CD4-positive, alpha-beta T cell treated with Interleukin-6 at 100 ng/mL for 8 hours (primary cell): ENCODE results near the gene ATXN1.

ENCODE experiments used
- DNase-seq: peaks from one replicate; pipeline ENCODE4 v3.0.0-alpha.2; 2020; ENCODE audit warnings: mixed read lengths, low spot score

The ATXN1 gene

DNA sequence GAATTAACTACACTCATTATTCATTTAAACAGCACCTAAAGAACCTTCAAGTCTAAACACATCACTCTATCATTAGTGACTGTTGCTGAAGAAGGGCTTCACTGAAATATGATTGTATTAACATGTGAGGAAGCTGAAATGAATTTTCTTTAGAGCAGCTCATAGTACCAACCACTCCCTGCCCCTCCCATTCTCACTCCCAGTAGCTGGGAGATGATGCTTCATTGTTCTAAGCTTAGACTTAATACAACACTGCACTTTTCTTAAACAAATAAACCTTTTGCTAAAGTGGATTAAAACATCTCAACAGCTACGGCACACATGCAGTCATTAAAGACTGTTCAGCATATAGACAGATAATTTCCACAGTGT, 63.1 kb downstream of the ATXN1 start:
- no peak for DNase-seq

- DNase-seq = no peak
Measured at GRCh38 chr6:16697437-16698161, 63.7 kb downstream of the ATXN1 start.

DNA sequence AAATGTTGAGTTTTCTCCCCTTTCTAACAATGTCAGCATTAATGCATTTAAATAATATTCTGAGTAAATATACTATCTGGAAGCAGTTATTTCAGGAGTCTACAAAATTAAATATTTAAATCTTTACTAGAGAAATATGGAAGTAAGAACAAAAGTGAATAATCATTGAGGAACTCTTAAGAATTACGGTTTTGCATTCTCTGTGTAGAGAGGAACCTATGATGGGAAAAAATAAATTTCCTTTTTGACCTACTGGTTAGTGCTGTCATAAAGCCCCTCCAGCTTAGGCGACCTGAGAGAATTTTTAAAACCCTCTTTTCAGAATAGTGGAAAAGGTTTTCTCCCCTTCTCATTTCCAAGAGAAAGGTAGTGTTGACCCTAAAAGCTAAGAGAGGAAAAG, 64.8 kb downstream of the ATXN1 start:
- DNase-seq = no peak

DNA sequence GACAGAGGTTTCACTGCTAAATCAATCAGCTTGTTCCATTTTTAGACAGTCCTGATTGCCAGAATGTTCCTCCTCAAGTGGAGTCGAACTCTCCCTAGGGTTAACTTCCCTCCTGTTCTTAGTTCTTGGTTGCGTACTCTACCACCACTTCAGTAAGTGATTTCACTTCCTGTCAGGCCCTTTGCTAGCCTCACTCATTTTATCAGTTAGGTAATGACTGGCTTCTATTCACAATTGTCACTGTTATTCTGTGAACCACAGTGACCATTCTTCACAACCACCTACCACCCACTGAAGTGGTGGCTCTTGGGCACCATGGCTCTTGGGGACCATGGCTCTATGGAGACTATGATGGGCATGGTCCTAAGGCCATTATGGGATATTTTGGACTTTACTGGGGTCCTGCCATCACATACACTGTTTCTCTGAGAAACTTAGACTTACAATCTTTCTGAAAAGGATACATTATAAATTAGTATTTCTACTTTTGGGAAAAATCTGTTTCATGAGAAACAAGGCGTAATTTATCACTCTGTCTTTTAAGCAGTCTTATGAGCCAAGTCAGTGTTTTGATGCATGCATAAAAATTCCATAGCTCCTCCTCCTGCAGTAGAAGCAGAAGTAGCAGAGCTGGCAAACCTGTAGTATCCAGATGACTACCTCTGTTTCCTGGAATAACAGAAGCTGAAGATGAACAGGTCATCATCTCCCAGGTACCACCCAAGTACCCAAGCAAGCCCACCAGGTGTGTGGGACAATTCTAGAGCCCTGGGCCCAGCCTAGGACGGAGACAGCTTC, 66.3 kb downstream of the ATXN1 start:
- DNase-seq = no peak

DNA sequence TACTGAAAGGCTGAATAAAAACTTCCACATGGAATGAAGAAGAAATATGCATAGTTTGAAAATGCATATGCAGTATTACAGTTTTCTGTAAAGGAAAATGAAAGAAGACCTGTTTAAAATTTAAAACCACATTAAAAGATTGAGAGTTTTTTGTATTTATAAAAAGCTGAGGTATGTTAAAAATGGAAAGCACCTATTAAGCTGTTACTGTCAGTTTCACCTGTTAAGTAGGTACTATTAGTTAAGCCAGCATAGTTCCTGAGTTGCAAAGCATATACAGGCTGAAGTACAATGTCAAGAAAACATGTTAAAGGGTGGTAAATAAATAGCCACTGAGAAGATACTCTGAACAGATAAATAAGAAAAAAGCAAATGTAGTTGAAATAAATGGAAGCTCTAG, 69.9 kb downstream of the ATXN1 start:
- DNase-seq = no peak

DNA sequence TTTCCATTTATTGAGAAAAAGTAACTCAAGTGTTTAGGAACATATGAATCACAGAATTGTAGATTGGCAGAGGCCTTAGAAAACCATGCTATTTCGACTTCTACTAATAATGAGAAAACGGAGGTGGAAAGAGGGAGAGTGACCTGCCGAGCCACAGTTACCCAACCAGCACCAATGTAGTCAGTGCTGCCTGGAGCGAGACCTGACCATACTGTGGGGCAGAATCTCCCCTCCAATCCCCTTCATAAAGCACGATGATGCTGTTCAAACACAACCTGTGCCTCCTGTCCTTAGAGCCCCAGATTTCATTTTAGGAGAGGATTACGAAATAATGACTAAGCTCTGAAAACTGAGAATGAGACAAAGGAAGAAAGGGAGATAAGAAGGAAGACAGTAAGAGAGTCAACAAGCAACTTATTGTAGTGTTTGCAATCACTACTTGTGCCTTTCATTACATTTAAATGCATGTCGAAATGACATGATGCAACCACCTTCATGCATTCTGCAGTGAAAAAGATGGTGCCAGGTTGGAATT, 70.6 kb downstream of the ATXN1 start:
- DNase-seq = no peak

DNA sequence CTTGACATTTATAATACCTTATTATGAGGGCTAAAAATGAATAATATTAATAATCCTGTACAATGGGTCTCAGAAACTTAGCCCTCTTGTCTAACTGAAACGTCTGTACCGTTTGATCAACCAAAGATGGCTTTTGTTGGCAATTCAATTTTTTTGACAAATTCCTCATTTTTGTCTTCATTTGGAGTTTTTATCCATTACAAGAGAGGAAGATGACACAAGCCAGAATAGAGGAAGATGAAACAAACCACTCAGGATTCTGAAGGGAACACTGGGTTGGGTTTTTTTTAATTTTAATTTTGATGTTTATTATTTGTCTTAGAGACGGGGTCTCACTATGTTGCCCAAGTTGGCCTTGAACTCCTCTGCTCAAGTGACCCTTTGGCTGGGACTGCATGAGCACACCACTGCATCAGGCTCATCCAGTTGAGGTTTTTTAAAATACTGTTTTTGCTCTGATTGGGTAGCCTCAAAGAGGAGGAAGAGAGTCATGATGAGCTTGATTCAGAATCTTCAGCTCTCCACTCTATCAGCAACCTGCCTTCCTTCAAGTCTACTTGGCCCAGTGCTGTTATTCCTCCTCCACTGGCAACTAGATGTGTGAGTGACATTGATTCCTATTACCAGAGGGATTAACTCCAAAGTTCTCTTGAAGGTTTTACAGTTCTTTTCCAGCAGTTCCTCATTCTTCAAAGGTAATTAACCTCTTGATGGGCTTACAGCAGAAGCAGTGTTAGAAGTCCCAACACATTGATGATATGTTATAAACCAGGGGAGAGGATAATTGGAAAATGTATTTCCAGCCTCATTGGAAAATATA, 71.3 kb downstream of the ATXN1 start:
- no peak for DNase-seq

- no peak for DNase-seq
Measured at GRCh38 chr6:16688984-16689636, 72.2 kb downstream of the ATXN1 start.

DNA sequence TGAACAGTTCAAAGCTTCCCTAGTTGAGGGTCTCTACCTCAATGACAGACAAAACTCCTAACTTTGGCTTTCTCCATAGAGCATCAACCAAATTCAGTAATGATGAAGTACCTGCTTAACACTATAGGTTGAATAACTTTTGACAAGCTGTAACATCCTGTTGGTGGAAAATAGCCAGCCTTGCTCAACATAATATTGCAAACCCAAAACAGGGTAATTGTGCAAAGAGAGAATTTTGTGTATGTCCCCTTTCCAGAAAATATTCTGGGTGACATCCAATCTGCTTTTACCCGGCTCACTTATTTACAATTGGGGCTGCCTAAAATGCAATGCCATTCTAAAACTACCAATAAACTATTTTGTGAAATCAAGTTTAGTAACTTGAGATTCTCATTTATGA, 72.8 kb downstream of the ATXN1 start:
- DNase-seq = no peak

- no peak for DNase-seq
Measured at GRCh38 chr6:16687045-16687444, 74.2 kb downstream of the ATXN1 start.

DNA sequence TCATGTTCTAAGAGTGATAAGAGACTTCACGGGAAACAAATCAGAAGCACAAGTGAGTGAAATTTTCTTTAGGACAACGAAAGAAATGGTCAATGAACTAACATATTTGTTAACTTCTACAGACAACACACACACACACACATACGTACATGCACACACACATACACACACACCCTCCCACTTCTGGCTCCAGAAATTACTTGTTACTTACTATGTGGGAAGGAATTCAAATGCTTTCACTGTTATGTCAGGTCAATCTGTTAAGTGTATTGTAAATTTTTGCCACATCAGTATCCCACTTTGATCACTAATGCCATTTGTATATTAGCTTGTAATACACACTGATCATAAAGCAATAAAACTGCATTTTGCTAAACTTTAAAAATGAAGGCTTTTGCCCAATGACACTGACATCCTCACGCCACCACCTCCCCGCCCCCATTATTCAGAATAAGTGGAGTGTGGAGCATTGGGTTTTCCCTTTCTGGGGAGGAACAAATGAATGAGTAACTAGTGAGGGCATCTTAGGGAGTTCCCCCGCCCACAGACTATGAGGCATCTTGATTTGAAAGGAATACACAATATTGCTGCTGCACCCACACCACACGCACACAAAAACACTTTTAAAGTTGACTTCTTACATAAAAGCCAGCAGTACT, 76.2 kb downstream of the ATXN1 start:
- peak; percentile 51 for DNase-seq

DNA sequence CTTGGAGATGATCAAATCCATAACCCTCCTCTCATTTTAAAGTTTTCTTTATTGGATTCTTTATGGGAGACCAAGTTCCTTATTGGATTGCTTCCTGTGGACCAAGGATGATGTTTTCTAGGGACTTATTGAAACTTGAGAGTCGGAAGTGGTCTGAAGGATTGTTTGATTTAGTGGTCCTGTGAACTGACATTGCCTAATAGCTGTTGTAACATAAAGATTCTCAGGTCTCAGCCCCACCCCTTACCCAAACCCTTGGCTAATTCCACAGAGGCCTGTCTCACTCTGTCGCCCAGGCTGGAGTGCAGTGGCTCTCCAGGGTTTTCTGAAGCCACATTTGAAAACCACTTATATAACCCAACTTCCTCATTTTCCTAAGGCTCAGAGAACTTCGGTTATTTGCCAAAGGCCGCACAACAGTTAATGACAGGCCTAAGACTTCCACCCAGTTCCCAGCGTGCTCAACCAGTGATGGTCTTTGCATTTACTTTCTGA, 77.0 kb downstream of the ATXN1 start:
- DNase-seq = no peak

GRCh38 chr6:16683641-16684194, 77.5 kb downstream of the ATXN1 start:
- no peak for DNase-seq

GRCh38 chr6:16681260-16681873, 79.9 kb downstream of the ATXN1 start:
- no peak for DNase-seq

DNA sequence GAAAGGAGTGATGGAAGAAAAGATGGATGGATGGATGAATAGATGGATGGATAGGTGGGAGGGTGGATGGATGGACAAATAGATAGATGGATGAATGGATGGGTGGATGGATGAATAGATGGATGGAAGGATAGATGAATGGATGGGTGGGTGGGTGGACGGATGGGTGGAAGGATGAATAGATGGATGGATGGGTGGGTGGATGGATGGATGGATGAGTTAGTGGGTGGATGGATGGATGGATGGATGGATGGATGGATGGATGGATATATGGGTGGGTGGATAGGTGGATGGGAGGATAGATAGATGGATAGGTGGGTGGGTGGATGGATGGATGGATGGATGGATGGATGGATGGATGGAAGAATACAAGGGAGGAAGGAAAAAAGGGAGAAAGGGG, 82.2 kb downstream of the ATXN1 start:
- no peak for DNase-seq

GRCh38 chr6:16677458-16677857, 83.8 kb downstream of the ATXN1 start:
- no peak for DNase-seq

DNA sequence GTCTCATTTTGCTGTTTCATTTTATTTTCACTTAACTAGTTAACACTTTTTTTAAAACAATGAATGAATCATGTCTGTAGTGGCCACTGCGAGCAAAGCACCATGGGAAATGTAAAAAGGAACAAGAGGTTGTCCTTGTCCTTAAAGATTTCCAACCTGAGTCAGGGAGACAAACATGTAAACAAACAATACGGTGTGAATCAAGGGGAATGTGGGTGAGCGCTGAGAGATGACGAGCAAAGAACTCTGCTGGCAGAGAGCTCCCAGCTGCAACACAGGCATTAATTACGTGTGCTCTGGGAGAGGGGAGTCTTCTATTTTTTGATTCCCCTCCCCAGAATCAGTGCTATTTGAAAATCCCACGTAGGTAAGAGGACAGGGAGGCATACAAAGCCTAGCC, 84.3 kb downstream of the ATXN1 start:
- DNase-seq = no peak

- no peak for DNase-seq
Measured at GRCh38 chr6:16676376-16676775, 84.9 kb downstream of the ATXN1 start.

DNA sequence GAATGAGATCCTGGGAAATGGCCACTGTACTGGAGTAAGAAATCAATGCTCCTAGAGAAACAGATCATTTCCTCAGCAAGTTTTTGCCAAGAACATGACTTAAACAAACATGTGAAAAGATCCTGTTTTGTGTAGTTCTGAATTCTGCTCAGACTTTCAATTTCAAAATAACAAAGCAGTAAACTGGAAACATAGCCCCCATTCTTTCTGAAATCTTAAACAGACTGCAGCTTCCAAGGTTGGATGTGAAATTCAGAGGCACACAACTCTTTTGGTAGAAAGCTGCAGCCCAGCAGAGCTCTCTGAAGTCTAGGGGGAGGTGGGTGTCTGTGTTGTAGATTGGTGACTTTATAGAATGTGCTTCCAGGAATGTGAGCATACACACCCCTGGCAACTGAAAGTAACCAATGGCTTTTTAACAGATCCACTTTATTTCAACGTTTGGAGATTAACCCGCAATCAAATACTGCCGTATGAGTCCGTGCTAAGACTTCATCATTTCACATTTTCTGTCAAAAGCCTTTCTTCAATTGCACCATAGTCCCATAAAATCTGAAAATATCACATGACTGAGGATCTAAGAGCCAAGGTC, 86.4 kb downstream of the ATXN1 start:
- no peak for DNase-seq
